MCF 10A (cell line): ENCODE measurements around the gene NOM1. TPM values are rescaled to one million over a fixed set of nuclear protein-coding genes. Genes with fewer than 3 reads are reported as not detected.
A peak's percentile ranks its signal among the peaks of the same experiment; 100 is the strongest.

Experiments used
- BruUV-seq: library from RNA; stranded (reverse); fragments of 400-500 nt; replicated peaks from 2 replicates; lab custom pipeline; 2021; lab: Mats Ljungman, UMichigan
- CTCF ChIA-PET: fragments of 300-600 bp; sonication (Branson Sonifier 250); formaldehyde crosslinking; extraction: SDS; loops from one replicate; lab custom pipeline; 2021; ENCODE audit warnings: antibody characterized with exemption, inconsistent platforms; lab: Yijun Ruan, JAX
- POLR2A ChIA-PET: fragments of 300-600, 350-650 bp; sonication (Branson Sonifier 250); formaldehyde crosslinking; extraction: SDS; loops from one replicate; lab custom pipeline; 2020; ENCODE audit warnings: antibody characterized with exemption, inconsistent platforms; lab: Yijun Ruan, JAX
- DNase-seq: peaks from one replicate; pipeline ENCODE4 v3.0.0-alpha.2; 2018; ENCODE audit not compliant: unreplicated experiment
- H3K27ac Mint-ChIP-seq: one replicate; pipeline ENCODE4 v1.8.0; 2022; ENCODE audit warnings: mild to moderate bottlenecking, low read depth, mixed read lengths; ENCODE audit not compliant: unreplicated experiment
- H3K27me3 Mint-ChIP-seq: one replicate; pipeline ENCODE4 v1.8.0; 2022; ENCODE audit warnings: mixed read lengths; ENCODE audit not compliant: insufficient read depth, unreplicated experiment
- H3K36me3 Mint-ChIP-seq: one replicate; pipeline ENCODE4 v1.8.0; 2022; ENCODE audit warnings: mild to moderate bottlenecking, moderate library complexity, mixed read lengths; ENCODE audit not compliant: insufficient read depth, unreplicated experiment
- H3K4me1 Mint-ChIP-seq: one replicate; pipeline ENCODE4 v1.8.0; 2022; ENCODE audit warnings: mixed read lengths; ENCODE audit not compliant: insufficient read depth, unreplicated experiment
- H3K4me3 Mint-ChIP-seq: one replicate; pipeline ENCODE4 v1.8.0; 2022; ENCODE audit warnings: mild to moderate bottlenecking, moderate library complexity, mixed read lengths; ENCODE audit not compliant: unreplicated experiment
- H3K9me3 Mint-ChIP-seq: one replicate; pipeline ENCODE4 v1.8.0; 2022; ENCODE audit warnings: mixed read lengths; ENCODE audit not compliant: unreplicated experiment
- intact Hi-C: fragments of 100-400 bp; cut with micrococcal nuclease; formaldehyde crosslinking; loops from 2 replicates; pipeline ENCODE4 v1.14.1; 2022
- total RNA-seq: library from RNA; stranded (reverse); gene quantifications from 2 replicates; pipeline ENCODE4 v1.2.3, GENCODE V29; 2022
- TF ChIP-seq, protein P1 (sequence below): fragments of 200-600 bp; IDR thresholded peaks from one replicate; pipeline ENCODE4 v1.8.0; 2022; ENCODE audit warnings: antibody characterized with exemption, mild to moderate bottlenecking; ENCODE audit not compliant: unreplicated experiment

Gene NOM1
- total RNA-seq, 1 experiment from 2014 or later, result 34.1 TPM

DNA sequence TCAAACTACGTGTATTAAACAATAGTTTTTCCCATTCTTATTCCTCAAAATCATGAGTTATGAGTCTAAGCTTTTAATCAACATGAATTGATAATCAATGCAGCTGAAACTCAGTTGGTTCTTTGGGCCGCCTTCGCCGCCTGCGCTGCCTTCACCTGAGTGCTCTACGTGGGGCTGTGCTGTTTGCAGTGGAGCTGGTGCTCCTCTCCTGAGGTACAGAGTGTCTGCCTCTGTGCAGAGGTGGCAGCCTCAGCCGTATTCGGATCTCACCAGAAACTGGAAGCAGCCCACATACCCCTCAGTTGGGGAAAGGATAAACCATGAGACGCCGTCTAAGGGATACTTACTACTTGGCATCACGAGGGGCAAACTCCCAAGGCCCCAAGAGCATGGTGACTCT, 15.5 kb downstream of the NOM1 start:
- Mint-ChIP-seq H3K27ac (no peak overlapping the region), H3K27me3 (no peaks in the 10 kb centered on the region), H3K4me1 (peaks cover 14% of the 10 kb centered on the region), H3K9me3 (no peaks in the 10 kb centered on the region), H3K4me3 (no peak overlapping the region), H3K36me3 (peaks cover 94% of the 10 kb centered on the region)
- no peak for DNase-seq
- intact Hi-C loops, result no loop called here
- ChIA-PET CTCF (interaction anchor here (0.9 kb wide), 1 partner anchor 15 kb away, joined by 4 read pairs; the partner anchor contains the start of gene NOM1), POLR2A (interaction anchor here (0.6 kb wide), 1 partner anchor 1585 kb away, joined by 3 read pairs; no protein-coding TSS in a partner anchor)
- TF ChIP-seq, protein P1, sequence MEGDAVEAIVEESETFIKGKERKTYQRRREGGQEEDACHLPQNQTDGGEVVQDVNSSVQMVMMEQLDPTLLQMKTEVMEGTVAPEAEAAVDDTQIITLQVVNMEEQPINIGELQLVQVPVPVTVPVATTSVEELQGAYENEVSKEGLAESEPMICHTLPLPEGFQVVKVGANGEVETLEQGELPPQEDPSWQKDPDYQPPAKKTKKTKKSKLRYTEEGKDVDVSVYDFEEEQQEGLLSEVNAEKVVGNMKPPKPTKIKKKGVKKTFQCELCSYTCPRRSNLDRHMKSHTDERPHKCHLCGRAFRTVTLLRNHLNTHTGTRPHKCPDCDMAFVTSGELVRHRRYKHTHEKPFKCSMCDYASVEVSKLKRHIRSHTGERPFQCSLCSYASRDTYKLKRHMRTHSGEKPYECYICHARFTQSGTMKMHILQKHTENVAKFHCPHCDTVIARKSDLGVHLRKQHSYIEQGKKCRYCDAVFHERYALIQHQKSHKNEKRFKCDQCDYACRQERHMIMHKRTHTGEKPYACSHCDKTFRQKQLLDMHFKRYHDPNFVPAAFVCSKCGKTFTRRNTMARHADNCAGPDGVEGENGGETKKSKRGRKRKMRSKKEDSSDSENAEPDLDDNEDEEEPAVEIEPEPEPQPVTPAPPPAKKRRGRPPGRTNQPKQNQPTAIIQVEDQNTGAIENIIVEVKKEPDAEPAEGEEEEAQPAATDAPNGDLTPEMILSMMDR, result no peak
- BruUV-seq, result no TSS peak

DNA sequence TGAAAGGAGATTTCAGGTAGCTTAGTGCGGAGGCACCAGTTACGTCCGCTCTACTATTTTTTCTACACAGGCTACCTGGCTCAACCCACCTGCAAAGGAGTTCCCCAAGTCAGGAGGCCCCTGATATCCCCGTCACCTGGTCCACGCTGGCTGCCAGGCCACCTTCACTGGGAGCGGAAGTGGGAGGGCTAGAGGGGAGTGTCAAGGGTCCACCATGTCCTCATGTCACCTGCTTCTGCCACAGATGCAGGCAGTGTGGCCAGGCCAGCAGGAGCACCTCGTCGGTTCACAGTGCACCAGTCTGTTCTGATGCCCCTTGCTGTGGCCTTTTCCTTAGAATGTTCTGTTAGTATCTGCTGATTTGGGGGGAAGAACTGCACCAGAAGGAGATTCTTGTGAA, 16.9 kb downstream of the NOM1 start:
- intact Hi-C loops, result no loop called here
- BruUV-seq, result no TSS peak
- no peak overlapping the region for H3K27ac Mint-ChIP-seq
- DNase-seq, result no peak
- no peak overlapping the region for H3K4me3 Mint-ChIP-seq
- no peaks in the 10 kb centered on the region for H3K27me3 Mint-ChIP-seq
- CTCF ChIA-PET, result interaction anchor here (0.6 kb wide), 1 partner anchor 354 kb away, joined by 3 read pairs; no protein-coding TSS in a partner anchor
- TF ChIP-seq, protein P1, result no peak
- peaks cover 94% of the 10 kb centered on the region for H3K36me3 Mint-ChIP-seq
- H3K4me1 Mint-ChIP-seq, result peaks cover 8% of the 10 kb centered on the region
- POLR2A ChIA-PET, result no interaction called here
- H3K9me3 Mint-ChIP-seq, result no peaks in the 10 kb centered on the region

DNA sequence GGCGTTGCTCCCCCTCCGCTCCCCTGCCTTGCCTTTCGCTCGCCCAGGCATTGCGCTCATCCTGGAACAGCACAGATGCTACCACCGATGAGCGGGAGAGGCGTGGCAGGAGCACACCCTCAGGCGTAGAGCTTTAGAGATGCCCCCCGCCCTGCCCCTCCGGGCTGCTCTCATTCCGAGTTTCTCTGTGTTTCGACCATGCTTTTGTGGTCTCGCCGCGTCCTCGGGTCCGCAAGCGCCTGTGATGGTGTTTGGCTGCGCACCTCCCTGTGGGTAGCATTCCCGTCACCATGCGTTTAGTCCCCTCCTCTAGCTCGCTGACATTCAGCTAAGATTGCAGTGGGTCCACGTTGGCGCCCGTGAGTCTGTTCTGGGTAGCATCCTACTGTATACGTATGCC, 18.7 kb downstream of the NOM1 start:
- ChIA-PET POLR2A (interaction anchor here (0.6 to 2.5 kb wide), 4 partner anchors 15 to 109 kb away, joined by 3 to 16 read pairs (median 6); partner anchors contain the start of gene LMBR1), CTCF (interaction anchor here (0.6 to 3.2 kb wide), 6 partner anchors 12 to 303 kb away, joined by 3 to 22 read pairs (median 4); partner anchors contain the start of genes MNX1 and NOM1)
- no TSS peak for BruUV-seq
- no peak for DNase-seq
- H3K27ac Mint-ChIP-seq, result no peak overlapping the region
- H3K4me1 Mint-ChIP-seq, result peaks cover 8% of the 10 kb centered on the region
- no peaks in the 10 kb centered on the region for H3K9me3 Mint-ChIP-seq
- no peaks in the 10 kb centered on the region for H3K27me3 Mint-ChIP-seq
- no peak overlapping the region for H3K4me3 Mint-ChIP-seq
- intact Hi-C loops, result loop anchor here (2.0 kb wide), 1 partner anchor 169 kb away; no protein-coding TSS in a partner anchor
- peaks cover 89% of the 10 kb centered on the region for H3K36me3 Mint-ChIP-seq
- TF ChIP-seq, protein P1, result no peak

DNA sequence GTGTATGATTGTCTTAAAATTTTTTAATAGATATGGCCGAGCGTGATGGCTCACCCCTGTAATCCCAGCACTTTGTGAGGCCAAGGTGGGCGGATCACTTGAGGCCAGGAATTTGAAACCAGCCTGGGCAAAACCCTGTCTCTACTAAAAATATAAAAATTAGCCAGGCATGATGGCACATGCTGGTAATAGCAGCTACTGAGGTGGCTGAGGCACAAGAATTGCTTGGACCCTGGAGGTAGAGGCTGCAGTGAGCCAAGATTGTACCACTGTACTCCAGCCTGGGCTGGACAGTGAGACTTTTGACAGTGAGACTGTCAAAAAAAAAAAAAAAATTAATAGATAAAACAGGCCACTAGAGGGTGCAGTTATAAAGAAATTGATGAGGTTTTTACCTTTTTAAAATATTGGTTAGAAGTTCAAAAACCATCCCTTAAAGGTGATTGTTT, 20.5 kb downstream of the NOM1 start:
- intact Hi-C loops, result loop anchor here (2.0 to 10.0 kb wide), 4 partner anchors 167 to 417 kb away; no protein-coding TSS in a partner anchor
- H3K36me3 Mint-ChIP-seq, result peaks cover 84% of the 10 kb centered on the region
- DNase-seq, result peak; percentile 40
- no TSS peak for BruUV-seq
- no peaks in the 10 kb centered on the region for H3K27me3 Mint-ChIP-seq
- no peaks in the 10 kb centered on the region for H3K9me3 Mint-ChIP-seq
- peaks cover 8% of the 10 kb centered on the region for H3K4me1 Mint-ChIP-seq
- no peak overlapping the region for H3K4me3 Mint-ChIP-seq
- TF ChIP-seq, protein P1, result peak; percentile 42
- peak overlapping the region; percentile 49 for H3K27ac Mint-ChIP-seq
- ChIA-PET POLR2A (interaction anchor here (0.7 to 2.5 kb wide), 10 partner anchors 9 to 369 kb away, joined by 3 to 16 read pairs (median 4); partner anchors contain the start of genes LMBR1 and MNX1), CTCF (interaction anchor here (0.6 to 3.2 kb wide), 34 partner anchors 9 to 1633 kb away, joined by 3 to 22 read pairs (median 4); no protein-coding TSS in a partner anchor)
